Pulmonary artery endothelial cell (primary cell): Measurements from ENCODE around the gene EPHA2. TPM values are rescaled to one million over a fixed set of nuclear protein-coding genes. Genes with fewer than 3 reads are reported as not detected.
"Not testable (repeated sequence)": the region's sequence is repeated elsewhere in the genome, so short reads cannot be mapped to it uniquely, and the experiment has no call there.

Experiments used
- DNase-seq: peaks from one replicate; pipeline ENCODE4 v3.0.0-alpha.2; 2011; ENCODE audit warnings: low read depth, low spot score
- total RNA-seq: library from RNA; depleted of rRNA; stranded (reverse); fragments of >200 nt; gene quantifications from 2 replicates; pipeline ENCODE4 v1.2.3, GENCODE V29; 2014

The EPHA2 gene
- total RNA-seq, 1 donor from 2014 or later: 103 TPM

DNA sequence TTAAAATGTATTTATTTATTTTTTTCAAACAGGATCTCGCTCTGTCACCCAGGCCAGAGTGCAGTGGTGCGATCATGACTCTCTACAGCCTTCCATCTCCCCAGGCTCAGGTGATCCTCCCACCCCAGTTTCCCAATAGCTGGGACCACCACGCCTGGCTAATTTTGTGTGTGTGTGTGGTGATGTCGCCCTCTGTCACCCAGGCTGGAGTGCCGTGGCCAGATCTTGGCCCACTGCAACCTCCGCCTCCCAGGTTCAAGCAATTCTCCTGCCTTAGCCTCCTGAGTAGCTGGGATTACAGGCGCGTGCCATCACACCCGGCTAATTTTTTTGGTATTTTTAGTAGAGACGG lies 12.3 kb upstream of the EPHA2 start:
- not testable (repeated sequence) for DNase-seq

DNA sequence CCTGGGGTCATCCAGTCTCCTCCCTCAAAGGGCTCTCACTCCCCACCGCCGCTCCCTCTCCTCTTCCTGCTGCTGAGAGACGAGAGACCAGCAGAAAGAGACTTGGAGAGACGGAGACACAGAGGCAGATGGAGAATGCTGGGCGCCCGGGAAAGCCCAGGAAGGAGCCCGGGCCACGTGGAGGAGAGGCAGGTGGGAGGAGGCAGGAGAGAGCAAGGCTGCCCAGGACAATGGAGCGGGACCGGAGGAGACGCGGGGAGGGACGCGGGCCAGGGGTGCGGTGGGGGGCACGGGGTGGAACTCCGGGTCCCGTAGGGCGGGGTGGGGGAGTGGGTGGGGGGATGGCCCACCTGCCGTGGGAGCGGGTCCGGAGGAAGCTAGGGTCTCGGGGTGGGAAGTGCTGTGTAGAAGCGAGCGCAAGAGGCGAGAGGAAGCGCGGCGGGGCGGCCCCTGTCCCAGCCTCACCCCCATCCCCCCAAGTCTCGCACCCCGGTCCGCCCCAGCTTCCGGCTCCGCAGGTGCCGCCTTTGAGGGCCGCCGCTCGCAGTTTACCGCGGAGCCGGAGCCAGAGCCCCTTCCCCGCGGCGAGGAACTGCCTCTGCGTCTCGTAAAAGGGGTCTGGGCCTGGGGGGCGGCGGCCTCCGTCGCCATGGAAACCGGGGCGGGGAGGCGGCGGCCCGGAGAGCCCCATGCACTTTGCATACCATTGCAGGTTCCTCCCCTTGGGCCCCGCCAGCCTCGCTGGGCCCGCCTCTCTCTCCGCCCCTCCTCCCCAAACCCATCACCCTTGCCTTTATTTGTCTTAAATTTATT lies 11.7 kb upstream of the EPHA2 start:
- no peak for DNase-seq

DNA sequence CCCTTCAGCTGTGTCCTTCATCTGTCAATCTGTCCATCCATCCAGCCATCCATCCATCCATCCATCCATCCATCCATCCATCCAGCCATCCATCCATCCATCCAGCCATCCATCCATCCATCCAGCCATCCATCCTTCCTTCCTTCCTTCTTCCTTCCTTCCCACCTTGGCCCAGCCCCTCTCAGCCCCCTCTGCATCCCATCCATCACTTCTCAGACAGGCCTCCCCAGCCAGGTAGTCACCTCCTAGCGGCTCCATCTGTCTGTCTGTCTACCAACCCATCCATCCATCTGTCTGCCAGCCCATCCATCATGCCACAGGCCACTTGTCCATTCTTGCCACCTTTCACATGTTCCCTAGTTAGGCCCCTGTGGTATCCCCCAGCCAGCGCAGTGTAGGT lies 10.2 kb upstream of the EPHA2 start:
- DNase-seq: no peak

DNA sequence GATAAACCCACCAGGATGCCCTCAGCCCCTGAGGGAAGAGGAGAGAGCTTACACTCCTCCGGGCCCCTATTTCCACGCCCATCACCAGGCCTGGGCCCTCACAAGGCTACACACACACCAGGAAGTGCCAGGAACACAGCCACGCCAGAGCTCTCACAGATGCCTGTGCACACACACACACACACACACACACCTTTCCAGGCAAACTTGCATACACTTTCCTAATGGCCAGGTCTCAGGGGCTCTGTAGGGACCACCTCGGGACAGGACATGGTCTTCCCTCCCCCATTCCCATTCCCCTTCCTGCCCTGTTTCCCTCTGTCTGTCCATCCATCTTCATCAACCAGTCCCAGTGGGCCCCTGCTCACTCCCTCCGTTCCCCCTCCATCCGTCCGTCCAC lies 9.7 kb upstream of the EPHA2 start:
- no peak for DNase-seq

DNA sequence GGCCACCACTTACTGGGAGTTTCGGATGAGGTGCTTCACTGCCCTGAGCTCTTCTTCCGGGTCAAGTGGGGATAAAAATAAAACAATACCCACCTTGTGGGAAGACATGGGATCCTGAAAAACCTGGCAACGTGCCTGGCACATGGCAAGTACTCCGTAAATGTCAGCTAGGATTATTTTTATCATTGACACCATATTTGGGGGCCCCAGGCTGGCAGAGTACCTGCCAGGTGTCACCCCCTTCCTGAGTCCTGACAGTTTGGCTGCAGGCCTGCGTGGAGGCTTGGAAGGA lies 9.2 kb upstream of the EPHA2 start:
- DNase-seq: no peak

DNA sequence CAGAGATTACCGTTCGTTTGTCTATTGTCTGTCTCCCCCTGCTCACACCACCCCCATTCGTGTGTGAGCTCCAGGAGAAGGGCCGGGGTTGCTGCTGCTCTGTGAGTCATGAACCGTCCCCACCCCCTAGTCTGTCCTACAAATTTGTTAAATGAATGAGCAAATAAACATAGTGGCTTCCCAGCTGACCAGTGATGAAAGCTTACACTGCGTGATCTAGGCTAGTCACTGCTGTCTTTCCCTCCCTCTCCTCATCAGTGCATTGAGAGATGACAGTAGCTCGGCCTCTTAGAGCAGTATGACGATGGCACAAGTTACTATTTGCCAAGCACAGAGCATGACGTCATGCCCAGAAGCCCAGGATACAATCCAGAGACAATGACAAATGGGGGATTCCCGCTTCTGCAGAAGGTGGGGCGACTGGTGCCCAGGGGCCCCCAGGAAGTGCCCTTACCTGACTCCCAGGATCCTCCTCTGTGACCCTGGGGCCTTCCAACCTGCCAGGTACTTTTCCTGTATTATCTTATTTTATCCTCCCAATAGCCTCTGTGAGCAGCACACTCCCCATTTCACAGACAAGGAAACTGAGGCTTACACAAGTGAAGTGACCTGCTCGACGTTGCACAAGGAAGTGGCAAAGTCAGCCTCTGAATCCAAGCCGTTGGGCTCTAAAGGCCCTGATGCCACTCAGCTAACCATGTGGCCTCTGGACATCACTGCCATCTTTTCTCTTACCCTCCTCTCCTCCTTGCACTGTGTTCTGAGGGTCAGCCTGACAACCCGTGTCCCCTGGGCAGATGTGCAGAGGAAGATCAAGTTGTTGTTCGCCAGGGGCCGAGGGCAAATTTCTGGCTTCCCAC lies 8.6 kb upstream of the EPHA2 start:
- peak; percentile 69 for DNase-seq

DNA sequence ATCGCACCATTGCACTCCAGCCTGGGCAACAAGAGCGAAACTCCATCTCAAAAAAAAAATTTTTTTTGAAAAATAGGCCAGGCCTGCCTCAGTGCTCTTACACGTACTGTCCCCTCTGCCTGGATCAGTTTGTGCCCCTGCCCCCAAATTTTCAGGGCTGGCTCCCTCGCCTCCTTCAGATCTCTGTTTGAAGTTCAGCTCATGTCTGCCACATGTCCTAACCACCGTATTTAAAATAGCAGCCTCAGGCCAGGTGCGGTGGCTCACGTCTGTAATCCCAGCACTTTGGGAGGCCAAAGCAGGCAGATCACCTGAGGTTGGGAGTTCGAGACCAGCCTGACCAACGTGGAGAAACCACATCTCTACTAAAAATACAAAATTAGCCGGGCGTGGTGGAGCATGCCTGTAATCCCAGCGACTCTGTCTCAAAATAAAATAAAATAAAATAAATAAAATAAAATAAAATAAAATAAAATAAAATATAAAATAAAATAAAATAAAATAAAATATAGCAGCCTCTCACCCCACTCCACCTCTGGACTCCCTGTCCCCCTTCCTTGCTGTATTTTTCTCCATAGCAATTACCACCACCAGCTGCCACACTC lies 7.8 kb upstream of the EPHA2 start:
- DNase-seq: not testable (repeated sequence)

DNA sequence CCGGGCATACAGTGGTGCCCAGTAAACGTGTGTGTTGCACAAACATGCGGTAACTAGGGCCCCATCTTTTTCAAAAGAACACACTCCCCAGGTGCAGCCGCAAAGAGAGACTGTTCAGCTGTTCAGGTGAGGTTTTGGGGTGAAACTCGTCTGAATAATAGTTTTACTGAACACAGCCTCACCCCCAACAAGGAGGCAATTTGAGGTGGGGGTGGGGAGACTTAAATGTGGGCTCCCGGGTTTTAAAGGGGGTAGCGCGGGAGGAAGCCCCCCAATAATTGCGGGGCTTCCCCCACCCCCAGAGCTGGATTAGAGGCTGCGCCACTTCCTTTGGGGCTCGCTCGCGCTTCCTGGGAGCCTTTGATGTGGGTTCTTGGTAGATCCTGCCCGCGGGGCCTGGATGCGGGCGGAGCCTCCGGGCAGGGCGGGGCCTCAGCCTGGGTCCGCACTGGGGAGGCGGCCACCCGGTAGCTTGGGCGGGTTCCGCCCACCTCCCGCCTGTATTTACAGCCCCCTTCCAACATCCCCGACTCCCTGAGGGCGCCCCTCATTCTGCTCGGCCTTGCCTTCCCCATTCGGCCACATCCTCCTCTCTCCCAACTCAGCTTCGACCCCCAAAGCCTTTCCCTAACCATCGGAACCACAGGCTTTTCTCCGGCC lies 6.4 kb upstream of the EPHA2 start:
- no peak for DNase-seq

DNA sequence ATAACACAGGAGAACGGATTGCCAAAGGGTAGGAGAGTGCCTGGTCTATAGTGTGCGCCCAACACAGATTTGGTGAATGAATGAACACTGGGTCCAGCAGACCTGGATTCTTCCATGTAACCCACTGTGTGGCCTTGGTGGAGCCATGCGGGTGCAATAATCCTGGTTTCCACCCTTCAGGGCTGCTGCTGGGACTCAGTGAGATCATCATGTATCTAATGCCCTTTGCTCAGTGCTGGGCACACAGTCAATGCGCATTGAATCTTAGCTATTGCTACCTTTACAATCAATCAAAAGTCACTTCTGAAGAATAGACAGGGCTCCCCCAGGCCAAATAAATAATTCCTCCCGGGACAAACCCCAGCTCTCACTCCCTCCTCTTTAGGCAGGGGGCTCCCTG lies 5.8 kb upstream of the EPHA2 start:
- DNase-seq: no peak

DNA sequence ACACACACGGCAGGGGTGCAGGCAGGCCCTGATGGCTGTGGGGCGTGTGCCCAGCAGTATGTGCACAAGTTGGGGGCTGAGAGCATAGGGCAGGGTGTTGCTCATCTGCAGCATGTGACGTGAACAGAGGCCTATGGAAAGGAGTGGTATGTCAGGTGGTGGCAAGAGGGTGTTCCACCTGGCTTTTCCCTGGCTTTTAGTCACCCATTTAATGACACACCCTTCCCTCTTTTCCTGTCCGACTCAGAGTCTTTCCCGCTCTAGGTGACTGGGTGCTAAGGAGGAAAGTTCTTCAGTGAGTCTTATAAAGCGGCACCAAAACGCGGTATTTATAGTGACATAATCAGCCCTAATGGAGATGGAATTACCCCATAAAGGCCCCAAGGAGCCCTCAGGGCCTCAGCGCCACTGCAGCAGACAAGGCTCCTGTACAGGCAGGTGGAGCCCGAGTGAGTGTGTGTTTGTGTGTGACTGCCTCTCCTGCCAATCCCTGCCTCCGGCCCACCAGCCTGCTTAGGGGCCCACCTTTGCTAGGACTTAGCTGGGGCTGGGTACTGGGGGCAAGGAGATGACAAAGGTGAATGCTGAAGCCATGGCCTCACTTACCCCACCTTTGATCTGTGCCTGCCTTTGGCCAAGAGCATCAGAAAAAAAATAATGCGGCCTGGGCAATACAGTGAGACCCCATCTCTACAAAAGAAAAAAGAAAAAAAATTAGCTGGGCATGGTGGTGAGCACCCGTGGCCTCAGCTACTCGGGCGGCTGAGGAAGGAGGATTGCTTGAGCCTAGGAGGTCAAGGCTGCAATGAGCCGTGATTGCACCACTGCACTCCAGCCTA lies 3.3 kb upstream of the EPHA2 start:
- no peak for DNase-seq

DNA sequence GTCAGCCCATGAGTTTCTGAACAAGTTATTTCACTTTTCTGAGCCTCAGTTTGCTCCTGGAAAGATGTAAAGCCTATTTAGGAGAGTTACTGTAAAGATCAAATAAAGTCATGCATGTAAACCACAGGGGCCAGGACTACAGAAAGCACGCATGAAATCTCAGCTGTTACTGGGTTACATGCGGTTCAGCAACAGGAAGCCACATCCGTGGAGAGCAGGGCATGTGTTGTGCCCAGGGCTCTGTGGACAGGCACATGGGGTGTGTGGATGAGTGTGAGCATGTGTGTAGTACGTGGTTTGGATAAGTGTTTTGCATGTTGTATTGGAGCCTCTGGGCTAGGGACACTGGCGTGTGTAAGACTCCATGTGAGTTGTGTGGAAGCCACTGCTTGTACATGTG lies 2.2 kb upstream of the EPHA2 start:
- no peak for DNase-seq

DNA sequence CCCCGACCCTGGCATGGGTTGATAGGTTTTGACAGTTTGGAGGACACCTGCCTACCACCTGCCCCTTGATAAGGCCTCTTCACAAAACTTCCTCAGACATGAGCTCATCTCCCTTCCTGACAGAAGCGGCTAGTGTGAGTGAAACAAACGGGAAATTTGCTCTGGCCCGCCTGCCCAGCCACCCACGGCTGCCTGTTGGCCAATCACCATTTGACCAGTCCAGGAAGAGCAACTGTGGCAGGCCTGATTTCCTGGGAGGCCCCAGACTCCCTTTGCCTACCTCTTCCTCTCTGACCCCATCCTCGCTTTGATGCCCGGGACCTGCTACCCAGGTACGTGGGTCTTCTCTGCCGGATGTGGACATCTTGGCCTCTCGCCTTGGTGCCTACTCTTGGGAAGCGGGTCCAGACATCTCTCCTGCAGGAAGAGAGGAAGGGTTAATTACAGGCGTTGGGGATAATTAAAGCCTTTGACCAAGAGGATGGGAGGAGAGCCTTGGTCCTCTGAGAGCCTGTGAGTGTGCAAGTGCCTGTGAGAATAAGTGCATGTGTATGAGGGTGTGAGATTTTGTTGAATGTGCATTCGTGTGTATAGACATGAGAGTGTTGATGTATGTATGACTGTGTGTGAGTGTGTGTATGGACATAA lies 1.1 kb upstream of the EPHA2 start:
- no peak for DNase-seq

DNA sequence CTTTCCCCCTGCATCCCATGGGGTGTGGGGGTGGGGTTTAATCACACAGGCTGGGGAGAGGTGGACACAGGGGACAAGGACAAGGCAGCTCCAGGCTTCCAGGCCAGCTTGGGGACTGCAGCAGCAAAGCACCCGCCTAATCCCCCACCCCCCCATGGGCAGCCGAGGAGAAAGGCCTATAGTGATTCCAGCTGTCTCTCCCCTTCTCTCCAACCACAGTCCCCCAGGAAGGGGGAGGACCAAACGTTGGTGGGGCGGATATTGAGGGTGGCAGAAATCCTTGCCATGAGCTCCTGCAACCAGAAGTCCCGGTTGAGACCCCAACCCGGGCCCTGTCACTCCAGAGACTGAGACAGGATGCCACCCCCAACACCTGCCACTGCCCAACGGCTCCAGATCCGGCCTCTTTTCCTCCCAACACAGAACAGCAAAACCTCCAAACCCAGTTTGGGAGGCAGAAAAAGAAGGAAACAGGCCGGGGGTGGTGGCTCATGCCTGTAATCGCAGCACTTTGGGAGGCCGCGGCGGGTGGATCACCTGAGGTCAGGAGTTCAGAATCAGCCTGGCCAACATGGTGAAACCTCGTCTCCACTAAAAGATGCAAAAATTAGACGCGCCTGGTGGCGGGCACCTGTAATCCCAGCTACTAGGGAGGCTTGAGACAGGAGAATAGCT lies 1.7 kb downstream of the EPHA2 start:
- DNase-seq: no peak

DNA sequence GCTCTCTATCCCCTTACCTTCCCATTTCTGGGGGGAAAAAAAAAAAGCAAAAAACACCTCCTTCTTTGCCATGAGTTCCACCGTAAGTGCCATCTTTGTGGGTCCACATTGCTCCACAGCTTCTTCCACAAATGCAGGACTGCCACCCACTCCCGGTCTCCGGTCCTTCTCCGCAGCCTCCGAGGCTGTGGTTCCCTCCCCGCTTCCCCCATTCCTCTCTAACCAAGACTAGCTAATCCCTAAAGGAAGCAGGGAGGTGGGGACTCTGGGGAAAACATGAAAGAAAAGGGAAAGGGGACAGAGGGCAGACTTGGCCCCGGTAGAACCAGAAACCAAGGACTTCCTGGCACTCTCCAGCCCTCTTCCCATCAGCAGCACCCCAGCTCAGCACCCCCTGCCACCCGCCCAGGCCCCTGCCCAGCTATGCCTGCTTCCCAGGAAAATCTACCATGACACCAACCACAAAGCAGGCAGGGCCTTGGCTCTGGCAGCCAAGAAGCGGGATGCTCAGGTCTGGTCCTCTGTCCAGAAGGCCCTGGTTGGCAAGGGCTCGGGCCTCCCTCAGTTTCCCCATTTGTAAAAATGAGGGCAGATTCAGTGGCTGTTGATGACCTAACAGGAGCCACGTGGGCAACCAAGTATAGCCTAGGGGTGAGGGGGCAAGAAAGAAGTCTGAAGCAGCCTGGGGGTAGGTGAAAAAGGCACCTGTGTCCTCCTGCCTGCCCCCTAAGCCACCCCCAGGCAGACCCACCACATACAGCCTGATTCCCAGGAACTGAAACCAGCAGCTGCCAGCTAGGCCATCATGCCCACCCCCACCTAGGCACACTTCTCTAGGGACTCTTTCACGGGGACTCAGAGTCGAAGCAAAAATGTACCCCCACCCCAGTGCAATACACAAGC lies 2.5 kb downstream of the EPHA2 start:
- DNase-seq: no peak

DNA sequence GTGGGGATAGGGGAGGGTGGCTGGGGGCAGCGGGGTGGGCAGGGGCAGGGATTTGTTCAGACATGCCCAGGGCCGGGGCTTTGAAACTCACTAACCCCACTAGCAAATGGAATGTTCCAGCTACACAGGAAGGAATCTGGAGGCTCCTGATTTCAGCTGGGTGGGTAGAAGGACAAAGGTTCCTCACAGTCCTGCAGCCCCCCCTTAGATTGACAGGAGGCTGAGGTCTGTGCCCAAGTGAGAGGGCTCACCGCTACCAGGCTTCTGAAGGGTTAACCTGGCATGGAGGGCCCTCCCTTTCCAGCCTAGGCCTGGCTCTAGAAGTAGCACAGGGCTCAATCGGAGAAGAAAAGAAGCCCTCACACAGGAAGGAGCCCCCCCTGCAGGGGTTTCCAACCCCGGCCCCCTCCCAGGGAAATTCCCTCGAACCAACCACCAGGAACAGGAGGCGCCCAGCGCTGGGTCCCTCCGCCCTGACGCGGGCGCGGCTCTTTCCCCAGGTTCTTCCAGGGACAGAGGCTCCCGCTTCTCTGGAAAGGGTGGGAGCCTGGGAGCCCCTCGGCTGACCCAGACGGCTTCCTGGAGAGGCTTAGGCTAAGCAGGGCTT lies 3.3 kb downstream of the EPHA2 start:
- DNase-seq: peak; percentile 47

DNA sequence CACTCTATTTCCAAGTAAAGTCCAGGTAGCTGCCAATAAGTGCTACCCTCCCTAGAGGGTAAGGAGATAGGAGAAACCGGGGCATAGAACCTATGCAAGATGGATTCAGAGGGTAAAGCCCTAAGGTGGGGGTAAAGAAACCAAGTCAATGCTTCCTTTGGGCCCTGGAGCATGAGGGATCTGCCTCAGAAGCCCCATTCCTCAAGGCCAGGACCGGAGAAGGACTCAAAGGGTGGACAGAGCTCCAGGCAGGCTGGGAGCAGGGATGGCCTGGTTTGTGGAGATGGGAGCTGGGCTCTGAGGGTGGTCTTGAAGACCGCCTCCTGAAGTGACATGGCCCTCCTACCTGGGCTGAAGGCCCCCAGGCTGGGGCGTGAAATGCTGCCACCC lies 3.9 kb downstream of the EPHA2 start:
- DNase-seq: no peak

DNA sequence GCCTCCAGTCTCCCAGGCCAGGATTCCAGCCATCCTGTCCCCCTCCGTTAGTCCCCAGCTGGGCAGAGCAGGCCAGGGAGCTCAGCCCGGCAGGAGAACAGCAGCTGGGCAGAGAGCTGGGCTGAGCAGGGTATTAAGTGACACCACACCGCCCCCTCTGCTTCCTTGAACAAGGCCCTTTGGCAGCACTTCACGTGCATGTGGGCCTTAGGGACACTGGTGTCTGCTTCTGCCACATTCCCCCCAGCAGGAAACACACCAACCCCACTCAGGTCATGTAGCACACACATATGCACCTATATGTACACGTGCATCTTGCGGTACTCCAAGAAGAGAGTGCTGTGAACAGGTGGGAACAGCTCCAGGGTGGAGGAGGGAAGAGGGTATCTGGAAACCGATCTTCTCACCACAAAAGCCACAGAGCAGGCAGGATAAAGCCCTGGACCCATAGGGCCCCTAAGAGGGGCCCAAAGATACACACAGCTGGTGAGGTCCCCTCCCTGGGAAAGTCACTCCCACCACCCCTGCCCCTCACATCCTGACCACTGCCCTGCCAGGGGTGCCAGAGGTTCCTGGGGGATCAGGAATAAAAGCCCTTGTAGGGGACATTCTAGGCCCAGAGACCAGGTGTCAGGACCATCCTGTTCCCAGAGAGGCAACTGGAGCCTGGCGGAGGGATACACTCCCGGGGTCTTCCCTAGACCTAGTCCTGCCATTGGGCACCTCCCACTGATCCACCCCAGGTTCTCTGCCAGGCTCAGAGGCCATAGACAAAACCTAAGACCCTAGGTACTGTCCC lies 4.5 kb downstream of the EPHA2 start:
- DNase-seq: no peak

DNA sequence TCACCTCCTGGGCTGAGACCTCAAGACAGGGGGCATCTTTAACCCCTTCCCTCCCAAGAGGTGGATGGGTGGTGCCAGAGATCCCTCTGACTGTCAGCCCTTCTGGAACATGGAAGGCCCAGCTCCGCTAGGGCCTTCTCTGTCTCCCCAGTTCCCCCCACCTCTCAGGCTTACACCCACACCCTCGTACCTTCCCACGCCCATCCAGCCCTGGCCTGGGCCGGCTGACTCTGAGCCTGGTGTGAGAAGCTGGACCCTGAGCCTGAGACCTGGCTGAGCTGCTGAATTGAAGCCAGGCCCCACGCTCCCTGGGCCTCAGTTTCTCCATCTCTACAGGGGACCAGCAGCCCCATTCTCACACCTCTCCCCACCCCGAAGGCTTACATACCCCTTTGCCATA lies 5.4 kb downstream of the EPHA2 start:
- DNase-seq: no peak
